Upper lobe of right lung (tissue), 1 donor: ENCODE results near the gene CLCN7. TPM values are rescaled to one million over a fixed set of nuclear protein-coding genes. Genes with fewer than 3 reads are reported as not detected.

Source experiments
- ATAC-seq: fragments of 200-7000 bp; cut with Tn5 transposase; one replicate; pipeline ENCODE4 v1.9.1; 2020; ENCODE audit warnings: mild to moderate bottlenecking, moderate library complexity
- DNase-seq: peaks from one replicate; pipeline ENCODE4 v3.0.0-alpha.2; 2020
- H3K27ac ChIP-seq: fragments of 200-600 bp; one replicate; pipeline ENCODE4 v1.8.0; 2022
- H3K27me3 ChIP-seq: fragments of 200-600 bp; one replicate; pipeline ENCODE4 v1.8.0; 2022; ENCODE audit warnings: mild to moderate bottlenecking
- H3K36me3 ChIP-seq: fragments of 200-600 bp; one replicate; pipeline ENCODE4 v1.8.0; 2022
- H3K4me1 ChIP-seq: fragments of 200-600 bp; one replicate; pipeline ENCODE4 v1.8.0; 2022
- H3K4me3 ChIP-seq: fragments of 200-600 bp; one replicate; pipeline ENCODE4 v1.8.0; 2022; ENCODE audit warnings: mild to moderate bottlenecking
- H3K9me3 ChIP-seq: fragments of 200-600 bp; one replicate; pipeline ENCODE4 v1.8.0; 2022
- intact Hi-C: fragments of 100-400 bp; cut with DNase I; formaldehyde crosslinking; loops from one replicate; pipeline ENCODE4 v1.11.0; 2022
- long read RNA-seq: library from polyadenylated mRNA; unstranded; transcript quantifications from one replicate; pipeline ENCODE4 v2.0.0, GENCODE V29; 2021
- total RNA-seq: library from RNA; stranded (reverse); fragmentation: NEBNext Ultra II Directional; extraction: Animal tissue kit (Norgen Biotek cat#: 25700); gene quantifications from one replicate; pipeline ENCODE4 v1.2.1, GENCODE V29; 2021
- TF ChIP-seq, protein P1 (sequence below): fragments of 200-600 bp; IDR thresholded peaks from one replicate; pipeline ENCODE4 v1.8.0; 2022; ENCODE audit warnings: antibody characterized with exemption
- donor health status: DM: no; HTN: yes; CAD: no; lungs with severe emphysema.

The CLCN7 gene, protein sequence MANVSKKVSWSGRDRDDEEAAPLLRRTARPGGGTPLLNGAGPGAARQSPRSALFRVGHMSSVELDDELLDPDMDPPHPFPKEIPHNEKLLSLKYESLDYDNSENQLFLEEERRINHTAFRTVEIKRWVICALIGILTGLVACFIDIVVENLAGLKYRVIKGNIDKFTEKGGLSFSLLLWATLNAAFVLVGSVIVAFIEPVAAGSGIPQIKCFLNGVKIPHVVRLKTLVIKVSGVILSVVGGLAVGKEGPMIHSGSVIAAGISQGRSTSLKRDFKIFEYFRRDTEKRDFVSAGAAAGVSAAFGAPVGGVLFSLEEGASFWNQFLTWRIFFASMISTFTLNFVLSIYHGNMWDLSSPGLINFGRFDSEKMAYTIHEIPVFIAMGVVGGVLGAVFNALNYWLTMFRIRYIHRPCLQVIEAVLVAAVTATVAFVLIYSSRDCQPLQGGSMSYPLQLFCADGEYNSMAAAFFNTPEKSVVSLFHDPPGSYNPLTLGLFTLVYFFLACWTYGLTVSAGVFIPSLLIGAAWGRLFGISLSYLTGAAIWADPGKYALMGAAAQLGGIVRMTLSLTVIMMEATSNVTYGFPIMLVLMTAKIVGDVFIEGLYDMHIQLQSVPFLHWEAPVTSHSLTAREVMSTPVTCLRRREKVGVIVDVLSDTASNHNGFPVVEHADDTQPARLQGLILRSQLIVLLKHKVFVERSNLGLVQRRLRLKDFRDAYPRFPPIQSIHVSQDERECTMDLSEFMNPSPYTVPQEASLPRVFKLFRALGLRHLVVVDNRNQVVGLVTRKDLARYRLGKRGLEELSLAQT
- 138 TPM for total RNA-seq
- long read RNA-seq, full-length matches to known transcripts: 103 of 281 reads
- long read RNA-seq, partial matches to known transcripts: 106 of 281 reads
- long read RNA-seq, other reads (novel, unspliced or antisense): 72 of 281 reads

DNA sequence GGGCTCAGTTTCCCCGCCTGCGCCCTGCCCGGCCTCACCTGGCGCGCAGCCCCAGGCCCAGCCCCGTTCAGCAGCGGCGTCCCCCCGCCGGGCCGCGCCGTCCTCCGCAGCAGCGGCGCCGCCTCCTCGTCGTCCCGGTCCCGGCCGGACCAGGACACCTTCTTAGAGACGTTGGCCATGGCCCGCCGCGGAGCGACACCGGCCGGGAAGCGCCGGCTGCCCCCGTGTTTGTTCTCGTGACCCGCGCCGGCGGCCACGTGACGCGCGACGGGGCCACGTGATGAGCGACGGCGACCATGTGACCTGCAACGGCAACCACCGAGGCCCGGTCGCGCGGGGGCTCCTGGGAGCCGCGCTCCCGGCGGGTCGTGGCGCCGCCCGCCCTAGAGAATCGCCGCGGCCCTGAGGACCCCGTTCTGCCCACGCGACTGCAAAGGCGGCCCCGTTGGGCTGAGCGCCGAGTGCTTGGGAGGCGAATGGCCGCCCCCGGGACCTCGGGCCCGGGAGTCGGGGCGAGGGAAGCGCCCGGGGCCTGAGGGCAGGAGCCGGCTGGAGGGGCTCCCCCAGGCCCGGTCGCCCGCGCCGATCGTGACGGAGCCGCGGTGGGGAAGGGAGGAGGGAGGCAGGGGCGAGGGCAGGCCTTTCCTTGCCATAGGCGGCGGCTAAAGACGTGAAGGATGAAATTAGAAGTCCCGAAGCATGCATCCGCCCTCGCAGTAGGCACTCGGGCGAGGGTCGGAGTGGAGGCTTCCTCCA lies at the start of gene CLCN7:
Gene CLCN7 (minus strand): TSS at position 233 of the 756 bp plus-strand sequence. CDS start 54 bp downstream, at position 179.
- TF ChIP-seq, protein P1, sequence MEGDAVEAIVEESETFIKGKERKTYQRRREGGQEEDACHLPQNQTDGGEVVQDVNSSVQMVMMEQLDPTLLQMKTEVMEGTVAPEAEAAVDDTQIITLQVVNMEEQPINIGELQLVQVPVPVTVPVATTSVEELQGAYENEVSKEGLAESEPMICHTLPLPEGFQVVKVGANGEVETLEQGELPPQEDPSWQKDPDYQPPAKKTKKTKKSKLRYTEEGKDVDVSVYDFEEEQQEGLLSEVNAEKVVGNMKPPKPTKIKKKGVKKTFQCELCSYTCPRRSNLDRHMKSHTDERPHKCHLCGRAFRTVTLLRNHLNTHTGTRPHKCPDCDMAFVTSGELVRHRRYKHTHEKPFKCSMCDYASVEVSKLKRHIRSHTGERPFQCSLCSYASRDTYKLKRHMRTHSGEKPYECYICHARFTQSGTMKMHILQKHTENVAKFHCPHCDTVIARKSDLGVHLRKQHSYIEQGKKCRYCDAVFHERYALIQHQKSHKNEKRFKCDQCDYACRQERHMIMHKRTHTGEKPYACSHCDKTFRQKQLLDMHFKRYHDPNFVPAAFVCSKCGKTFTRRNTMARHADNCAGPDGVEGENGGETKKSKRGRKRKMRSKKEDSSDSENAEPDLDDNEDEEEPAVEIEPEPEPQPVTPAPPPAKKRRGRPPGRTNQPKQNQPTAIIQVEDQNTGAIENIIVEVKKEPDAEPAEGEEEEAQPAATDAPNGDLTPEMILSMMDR: no peak
- Histone ChIP-seq H3K9me3 (no peaks in the 10 kb centered on the region), H3K27me3 (no peaks in the 10 kb centered on the region), H3K27ac (peak within 1 kb of the TSS; percentile 97), H3K4me1 (peaks cover 38% of the 10 kb centered on the region), H3K4me3 (peak within 1 kb of the TSS; percentile 99), H3K36me3 (no peaks in the 10 kb centered on the region)
- ATAC-seq (peak; percentile 92), DNase-seq (peak; percentile 96)
- intact Hi-C loops: no loop called here

DNA sequence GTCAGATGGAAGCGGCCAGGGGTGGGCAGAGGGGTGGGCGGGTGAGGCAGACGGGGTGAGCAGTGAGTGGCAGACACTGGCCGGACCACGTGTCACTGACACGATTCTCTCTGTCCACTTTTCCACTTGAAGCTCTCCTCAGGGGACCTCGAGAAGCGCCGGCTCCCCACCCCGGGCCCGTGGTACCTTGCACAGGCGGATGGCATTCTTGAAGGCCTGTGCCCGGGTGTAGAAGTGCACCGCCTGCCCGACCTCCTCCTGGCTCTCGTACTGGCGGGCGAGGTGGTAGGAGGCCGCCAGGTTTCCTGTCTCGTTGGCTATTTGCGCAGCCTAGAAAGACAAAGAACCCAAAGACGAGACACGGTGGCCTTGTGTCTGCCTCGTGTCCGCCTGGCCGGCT lies 49.5 kb upstream of the CLCN7 start:
- no peak overlapping the region for H3K27ac ChIP-seq
- no peak for DNase-seq
- TF ChIP-seq, protein P1: no peak
- H3K9me3 ChIP-seq: no peaks in the 10 kb centered on the region
- H3K4me3 ChIP-seq: no peak overlapping the region
- H3K36me3 ChIP-seq: peaks cover 4% of the 10 kb centered on the region
- intact Hi-C loops: no loop called here
- no peak for ATAC-seq
- H3K27me3 ChIP-seq: no peaks in the 10 kb centered on the region
- peaks cover 15% of the 10 kb centered on the region for H3K4me1 ChIP-seq

DNA sequence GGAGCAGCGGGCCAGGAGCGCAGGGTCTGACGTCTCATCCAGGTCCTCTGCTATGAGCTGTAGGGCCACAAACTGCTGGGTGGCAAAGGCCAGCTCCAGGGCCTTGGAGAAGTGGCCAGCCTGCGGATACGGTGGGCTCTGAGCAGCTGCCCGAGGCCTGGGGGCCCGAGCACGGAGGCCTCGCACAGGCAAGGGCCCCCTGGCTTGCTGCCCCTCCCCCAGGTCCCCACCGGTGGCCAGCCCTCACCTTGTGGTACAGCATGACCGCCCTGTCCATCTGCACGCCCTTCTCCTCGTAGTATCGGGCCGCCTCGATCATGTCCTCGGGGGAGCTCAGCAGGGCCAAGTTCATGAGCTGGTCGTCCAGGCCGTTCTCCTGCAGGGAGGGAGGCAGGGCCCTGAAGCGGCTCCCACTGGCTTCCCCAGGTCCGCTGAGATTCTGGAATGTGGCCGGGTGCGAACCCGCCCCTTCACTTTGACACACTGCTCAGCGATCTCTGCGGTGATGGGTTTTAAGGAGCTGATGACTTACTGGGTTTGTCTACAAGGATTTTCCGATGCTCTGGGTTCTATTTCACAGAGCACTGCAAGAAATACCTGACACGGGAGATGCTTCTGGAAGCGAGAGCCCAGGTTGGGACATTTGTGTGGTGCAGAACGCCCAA lies 48.9 kb upstream of the CLCN7 start:
- TF ChIP-seq, protein P1: no peak
- H3K4me1 ChIP-seq: peaks cover 12% of the 10 kb centered on the region
- DNase-seq: no peak
- no peaks in the 10 kb centered on the region for H3K9me3 ChIP-seq
- ATAC-seq: no peak
- no peak overlapping the region for H3K27ac ChIP-seq
- H3K27me3 ChIP-seq: no peaks in the 10 kb centered on the region
- no peak overlapping the region for H3K4me3 ChIP-seq
- intact Hi-C loops: no loop called here
- H3K36me3 ChIP-seq: peaks cover 4% of the 10 kb centered on the region

DNA sequence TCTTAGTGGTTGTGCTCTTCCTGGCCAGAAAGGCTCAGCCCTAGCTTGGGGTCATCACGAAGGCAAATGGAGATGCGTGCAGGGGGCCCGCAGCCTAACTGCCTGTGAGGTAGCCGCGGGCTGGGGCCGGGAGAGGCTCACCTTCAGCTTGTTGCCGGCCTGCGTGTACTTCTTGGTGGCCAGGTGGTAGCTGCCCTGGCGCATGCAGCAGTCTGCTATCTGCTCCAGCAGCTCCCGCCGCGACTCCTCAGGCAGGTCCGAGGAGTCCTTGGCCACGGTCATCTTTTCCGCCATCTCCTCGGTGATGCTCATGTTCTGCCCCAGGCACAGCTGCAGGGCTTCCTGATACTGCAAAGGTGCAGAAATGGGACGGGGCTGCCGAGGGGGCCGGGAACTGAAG lies 45.6 kb upstream of the CLCN7 start:
- intact Hi-C loops: no loop called here

More for the DNA sequence above, 45.6 kb upstream of the CLCN7 start:
- TF ChIP-seq, protein P1: no peak
- Histone ChIP-seq H3K36me3 (peaks cover 4% of the 10 kb centered on the region), H3K27ac (no peak overlapping the region), H3K4me3 (no peak overlapping the region), H3K4me1 (no peaks in the 10 kb centered on the region), H3K27me3 (no peaks in the 10 kb centered on the region), H3K9me3 (no peaks in the 10 kb centered on the region)
- no peak for ATAC-seq
- DNase-seq: no peak
